ENCODE results near the gene MAP2K4. TPM values are rescaled to one million over a fixed set of nuclear protein-coding genes. Genes with fewer than 3 reads are reported as not detected.

MAP2K4 gene
- total and polyA plus RNA-seq, 4 experiments from 2014 or later = 29.4 to 41.3 (median 32.6) TPM

DNA sequence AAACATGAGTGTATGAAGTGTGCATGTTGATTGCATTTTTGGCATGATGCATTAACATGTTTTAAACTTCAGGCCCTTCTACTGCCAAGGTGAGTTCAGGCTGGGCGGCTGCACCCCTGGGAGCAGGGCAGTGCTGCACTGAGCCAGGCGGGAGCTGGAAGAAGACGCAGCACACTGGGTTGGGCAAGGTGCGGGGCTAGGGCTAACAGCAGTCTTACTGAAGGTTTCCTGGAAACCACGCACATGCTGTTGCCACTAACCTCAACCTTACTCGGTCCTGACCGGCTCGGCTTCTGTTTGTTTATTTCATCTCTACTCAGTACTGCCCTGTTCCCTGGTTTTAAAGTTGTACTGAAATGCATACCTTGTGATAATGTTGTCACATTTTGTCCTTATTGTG, 61.0 kb downstream of the MAP2K4 start:
- ChIA-PET POLR2A (ENCODE audit: partially characterized antibody) (no interaction called here), CTCF (ENCODE audit: partially characterized antibody) (no interaction called here)
- Mint-ChIP-seq H3K4me1 (peaks cover 13 to 33% (median 19%) of the 10 kb centered on the region in 4 donors), H3K9me3 (no peaks in the 10 kb centered on the region), H3K36me3 (peaks cover 64 to 72% of the 10 kb centered on the region in 2 donors), H3K4me3 (no peak overlapping the region), H3K27ac (peak overlapping the region in 1 of 7 donors; percentile 28), H3K27me3 (no peaks in the 10 kb centered on the region)
- H3K9me3 ChIP-seq (ENCODE audit: control insufficient read depth in 1 of 2, low read length in 2 of 2) = no peaks in the 10 kb centered on the region
- H3K27me3 ChIP-seq (ENCODE audit: insufficient read depth, low read length) = no peaks in the 10 kb centered on the region
- no peaks in the 10 kb centered on the region for H3K36me3 ChIP-seq (ENCODE audit: insufficient read depth, low read length)
- DNase-seq = no peak
- intact Hi-C loops (cut with micrococcal nuclease) = no loop called here
- H3K27ac ChIP-seq (ENCODE audit: low read depth, low read length) = no peak overlapping the region
- H3K4me1 ChIP-seq (ENCODE audit: insufficient read depth, low read length) = no peaks in the 10 kb centered on the region
- H3K4me3 ChIP-seq (ENCODE audit: low read length in 2 of 2) = no peak overlapping the region

DNA sequence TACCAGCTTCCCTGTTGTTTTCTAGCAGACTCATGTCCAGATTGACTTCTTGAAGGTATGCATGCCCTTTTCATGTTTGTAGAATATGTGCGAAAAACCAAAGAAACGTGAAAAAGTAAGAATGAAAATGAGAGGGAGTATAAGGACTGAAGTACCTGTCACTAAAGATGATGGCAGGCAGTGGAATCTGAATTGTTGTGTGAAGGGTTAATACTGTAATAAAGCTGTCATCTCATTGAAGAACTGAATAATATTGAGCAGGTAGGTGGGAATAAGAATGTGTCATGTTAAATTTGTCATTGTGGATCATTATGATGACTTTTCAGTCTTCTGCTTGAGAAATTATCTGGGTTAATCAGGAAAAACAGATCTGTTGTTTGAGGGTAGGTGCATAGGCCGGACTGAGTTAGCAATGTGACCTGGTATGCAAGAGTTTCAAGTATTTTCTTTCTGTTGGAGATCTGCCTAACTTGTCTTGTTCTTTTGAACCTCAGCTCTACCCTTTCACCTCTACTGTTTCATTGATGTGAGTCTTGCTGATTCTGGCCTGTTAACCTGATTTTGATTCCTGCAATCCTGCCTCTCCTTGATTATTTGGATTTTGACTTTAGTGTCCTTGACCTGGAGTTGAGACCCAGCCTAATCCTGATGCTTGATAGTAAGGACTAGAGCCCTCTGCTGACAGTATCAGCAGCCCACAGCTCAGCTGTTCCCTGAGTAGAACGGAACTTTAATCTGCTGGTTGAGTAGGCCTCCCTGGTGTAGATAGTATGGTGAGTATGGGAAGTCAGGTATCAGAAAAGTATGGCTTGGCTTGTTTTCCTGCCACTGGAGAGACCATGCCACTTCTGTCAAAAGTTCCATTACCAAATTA, 64.6 kb downstream of the MAP2K4 start:
- ChIA-PET POLR2A (ENCODE audit: partially characterized antibody) (no interaction called here), CTCF (ENCODE audit: partially characterized antibody) (interaction anchor here (1.1 kb wide), 1 partner anchor 88 kb away, joined by 4 read pairs; the partner anchor contains the start of gene ZNF18)
- peaks cover 52 to 55% of the 10 kb centered on the region in 2 donors for H3K36me3 Mint-ChIP-seq
- peaks cover 13 to 44% (median 29%) of the 10 kb centered on the region in 4 donors for H3K4me1 Mint-ChIP-seq
- no peaks in the 10 kb centered on the region for H3K9me3 Mint-ChIP-seq
- Histone ChIP-seq H3K27me3 (ENCODE audit: insufficient read depth, low read length) (no peaks in the 10 kb centered on the region), H3K4me1 (ENCODE audit: insufficient read depth, low read length) (no peaks in the 10 kb centered on the region), H3K27ac (ENCODE audit: low read depth, low read length) (no peak overlapping the region), H3K36me3 (ENCODE audit: insufficient read depth, low read length) (no peaks in the 10 kb centered on the region), H3K9me3 (ENCODE audit: control insufficient read depth in 1 of 2, low read length in 2 of 2) (no peaks in the 10 kb centered on the region), H3K4me3 (ENCODE audit: low read length in 2 of 2) (no peak overlapping the region)
- H3K4me3 Mint-ChIP-seq = no peak overlapping the region
- DNase-seq = no peak
- no peaks in the 10 kb centered on the region for H3K27me3 Mint-ChIP-seq
- intact Hi-C loops (cut with micrococcal nuclease) = no loop called here
- H3K27ac Mint-ChIP-seq = peak overlapping the region in 3 of 7 donors; percentile 25 to 50 (median 26)

DNA sequence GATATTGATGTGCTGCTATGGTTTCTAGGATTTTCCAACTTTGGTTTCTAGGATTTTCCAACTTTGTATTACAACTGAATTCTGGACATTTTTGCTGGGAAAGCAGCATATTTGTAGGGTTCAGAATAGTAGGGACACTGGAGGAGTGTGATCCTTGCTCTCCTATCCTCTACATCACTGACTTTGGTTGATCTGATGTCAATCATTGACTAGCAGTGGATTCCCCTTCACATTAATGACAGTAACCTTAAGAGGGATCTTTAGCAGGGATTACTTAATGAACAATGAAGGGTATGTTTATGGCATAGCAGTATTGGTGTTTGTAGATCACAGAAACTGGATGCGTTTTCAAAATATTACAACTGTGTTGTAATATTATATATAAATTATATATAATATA, 67.4 kb downstream of the MAP2K4 start:
- Histone ChIP-seq H3K27me3 (ENCODE audit: insufficient read depth, low read length) (no peaks in the 10 kb centered on the region), H3K4me3 (ENCODE audit: low read length in 2 of 2) (no peak overlapping the region), H3K9me3 (ENCODE audit: control insufficient read depth in 1 of 2, low read length in 2 of 2) (no peaks in the 10 kb centered on the region), H3K27ac (ENCODE audit: low read depth, low read length) (no peak overlapping the region), H3K4me1 (ENCODE audit: insufficient read depth, low read length) (no peaks in the 10 kb centered on the region), H3K36me3 (ENCODE audit: insufficient read depth, low read length) (no peaks in the 10 kb centered on the region)
- H3K27ac Mint-ChIP-seq = no peak overlapping the region
- no peaks in the 10 kb centered on the region for H3K9me3 Mint-ChIP-seq
- POLR2A ChIA-PET (ENCODE audit: partially characterized antibody) = no interaction called here
- no peak for DNase-seq
- no peaks in the 10 kb centered on the region for H3K27me3 Mint-ChIP-seq
- no peak overlapping the region for H3K4me3 Mint-ChIP-seq
- CTCF ChIA-PET (ENCODE audit: partially characterized antibody) = no interaction called here
- intact Hi-C loops (cut with micrococcal nuclease) = no loop called here
- H3K36me3 Mint-ChIP-seq = peaks cover 40 to 41% of the 10 kb centered on the region in 2 donors
- peaks cover 16 to 39% (median 31%) of the 10 kb centered on the region in 4 donors for H3K4me1 Mint-ChIP-seq

DNA sequence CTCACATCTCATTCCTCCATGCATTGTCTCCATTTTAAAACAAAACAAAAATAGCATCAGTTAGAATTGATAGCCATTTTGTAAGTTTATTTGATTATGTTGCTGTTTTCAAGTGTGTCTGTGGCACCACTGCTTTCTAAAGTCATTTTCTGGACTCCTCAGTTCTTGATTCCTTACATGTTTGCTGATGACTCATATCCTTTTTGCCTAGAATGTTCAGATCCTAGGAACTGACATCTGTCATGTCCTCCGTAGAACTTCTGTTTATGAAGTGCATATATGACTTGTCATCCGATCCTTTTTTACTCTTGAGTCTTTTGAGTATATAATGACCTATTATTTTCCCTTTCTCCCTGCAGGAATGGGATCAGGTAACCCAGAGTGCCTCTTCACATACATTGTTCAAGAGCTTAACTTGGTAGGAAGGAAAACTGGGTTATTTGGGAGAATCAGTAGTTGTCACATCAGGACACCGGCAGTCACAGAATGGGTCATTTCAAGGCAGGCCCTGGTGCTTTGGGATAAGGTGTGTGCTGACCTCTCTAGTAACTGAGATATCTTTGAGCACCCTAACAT, 69.2 kb downstream of the MAP2K4 start:
- intact Hi-C loops (cut with micrococcal nuclease) = no loop called here

DNA sequence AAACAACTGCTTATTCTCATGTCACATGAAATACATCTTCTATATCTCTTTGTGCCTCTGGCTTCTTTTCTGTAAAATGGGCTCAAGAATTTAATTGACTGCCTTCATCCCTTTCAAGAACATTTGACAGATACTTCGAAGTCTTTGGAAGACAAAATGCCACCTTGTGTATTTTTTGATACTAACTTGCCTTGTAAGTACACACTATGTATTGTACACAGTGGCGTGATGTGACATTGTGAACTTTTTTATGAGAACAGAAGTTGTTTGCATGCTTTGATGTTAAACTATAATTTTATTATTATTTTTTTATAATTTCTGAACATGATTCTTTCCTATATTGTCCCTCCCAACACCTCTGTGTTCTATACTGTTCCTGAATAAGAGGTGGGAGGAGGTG, 73.7 kb downstream of the MAP2K4 start:
- peaks cover 5 to 14% (median 10%) of the 10 kb centered on the region in 4 donors for H3K4me1 Mint-ChIP-seq
- Histone ChIP-seq H3K4me1 (ENCODE audit: insufficient read depth, low read length) (no peaks in the 10 kb centered on the region), H3K36me3 (ENCODE audit: insufficient read depth, low read length) (peaks cover 4% of the 10 kb centered on the region), H3K27me3 (ENCODE audit: insufficient read depth, low read length) (no peaks in the 10 kb centered on the region), H3K4me3 (ENCODE audit: low read length in 2 of 2) (no peak overlapping the region), H3K9me3 (ENCODE audit: control insufficient read depth in 1 of 2, low read length in 2 of 2) (no peaks in the 10 kb centered on the region), H3K27ac (ENCODE audit: low read depth, low read length) (no peak overlapping the region)
- H3K4me3 Mint-ChIP-seq = no peak overlapping the region
- POLR2A ChIA-PET (ENCODE audit: partially characterized antibody) = no interaction called here
- H3K27me3 Mint-ChIP-seq = no peaks in the 10 kb centered on the region
- CTCF ChIA-PET (ENCODE audit: partially characterized antibody) = no interaction called here
- H3K36me3 Mint-ChIP-seq = peaks cover 44 to 49% of the 10 kb centered on the region in 2 donors
- intact Hi-C loops (cut with micrococcal nuclease) = no loop called here
- no peak for DNase-seq
- H3K27ac Mint-ChIP-seq = no peak overlapping the region
- no peaks in the 10 kb centered on the region for H3K9me3 Mint-ChIP-seq

More for the DNA sequence above, 69.2 kb downstream of the MAP2K4 start:
- DNase-seq = no peak
- Histone ChIP-seq H3K27me3 (ENCODE audit: insufficient read depth, low read length) (no peaks in the 10 kb centered on the region), H3K36me3 (ENCODE audit: insufficient read depth, low read length) (no peaks in the 10 kb centered on the region), H3K4me1 (ENCODE audit: insufficient read depth, low read length) (no peaks in the 10 kb centered on the region), H3K9me3 (ENCODE audit: control insufficient read depth in 1 of 2, low read length in 2 of 2) (no peaks in the 10 kb centered on the region), H3K27ac (ENCODE audit: low read depth, low read length) (no peak overlapping the region), H3K4me3 (ENCODE audit: low read length in 2 of 2) (no peak overlapping the region)
- ChIA-PET POLR2A (ENCODE audit: partially characterized antibody) (no interaction called here), CTCF (ENCODE audit: partially characterized antibody) (no interaction called here)
- H3K4me1 Mint-ChIP-seq = peaks cover 16 to 32% (median 27%) of the 10 kb centered on the region in 4 donors
- H3K27me3 Mint-ChIP-seq = no peaks in the 10 kb centered on the region
- H3K4me3 Mint-ChIP-seq = no peak overlapping the region
- H3K36me3 Mint-ChIP-seq = peaks cover 34 to 35% of the 10 kb centered on the region in 2 donors
- H3K27ac Mint-ChIP-seq = no peak overlapping the region
- no peaks in the 10 kb centered on the region for H3K9me3 Mint-ChIP-seq

- no peak overlapping the region for H3K4me3 ChIP-seq (ENCODE audit: low read length in 2 of 2)
- H3K4me3 Mint-ChIP-seq = no peak overlapping the region
- H3K27ac ChIP-seq (ENCODE audit: low read depth, low read length) = no peak overlapping the region
- H3K9me3 Mint-ChIP-seq = no peaks in the 10 kb centered on the region
- no peak for DNase-seq
- no peaks in the 10 kb centered on the region for H3K27me3 Mint-ChIP-seq
- H3K36me3 ChIP-seq (ENCODE audit: insufficient read depth, low read length) = peaks cover 4% of the 10 kb centered on the region
- no peaks in the 10 kb centered on the region for H3K9me3 ChIP-seq (ENCODE audit: control insufficient read depth in 1 of 2, low read length in 2 of 2)
- CTCF ChIA-PET (ENCODE audit: partially characterized antibody) = no interaction called here
- H3K27me3 ChIP-seq (ENCODE audit: insufficient read depth, low read length) = no peaks in the 10 kb centered on the region
- peaks cover 42 to 47% of the 10 kb centered on the region in 2 donors for H3K36me3 Mint-ChIP-seq
- H3K4me1 ChIP-seq (ENCODE audit: insufficient read depth, low read length) = no peaks in the 10 kb centered on the region
- peaks cover 0 to 11% (median 3%) of the 10 kb centered on the region in 4 donors for H3K4me1 Mint-ChIP-seq
- intact Hi-C loops (cut with micrococcal nuclease) = no loop called here
- H3K27ac Mint-ChIP-seq = no peak overlapping the region
- POLR2A ChIA-PET (ENCODE audit: partially characterized antibody) = no interaction called here
Measured at GRCh38 chr17:12095522-12095921, 74.8 kb downstream of the MAP2K4 start.

GRCh38 chr17:12097326-12097725, 76.6 kb downstream of the MAP2K4 start:
- POLR2A ChIA-PET (ENCODE audit: partially characterized antibody) = no interaction called here
- peaks cover 48% of the 10 kb centered on the region in 2 donors for H3K36me3 Mint-ChIP-seq
- no peak overlapping the region for H3K4me3 Mint-ChIP-seq
- no peaks in the 10 kb centered on the region for H3K27me3 Mint-ChIP-seq
- intact Hi-C loops (cut with micrococcal nuclease) = no loop called here
- no peaks in the 10 kb centered on the region for H3K9me3 ChIP-seq (ENCODE audit: control insufficient read depth in 1 of 2, low read length in 2 of 2)
- H3K27me3 ChIP-seq (ENCODE audit: insufficient read depth, low read length) = no peaks in the 10 kb centered on the region
- H3K4me1 Mint-ChIP-seq = peaks cover 0 to 7% (median 2%) of the 10 kb centered on the region in 4 donors
- no peak overlapping the region for H3K27ac Mint-ChIP-seq
- peaks cover 4% of the 10 kb centered on the region for H3K36me3 ChIP-seq (ENCODE audit: insufficient read depth, low read length)
- CTCF ChIA-PET (ENCODE audit: partially characterized antibody) = no interaction called here
- no peak for DNase-seq
- H3K9me3 Mint-ChIP-seq = no peaks in the 10 kb centered on the region
- no peak overlapping the region for H3K27ac ChIP-seq (ENCODE audit: low read depth, low read length)
- H3K4me3 ChIP-seq (ENCODE audit: low read length in 2 of 2) = no peak overlapping the region
- no peaks in the 10 kb centered on the region for H3K4me1 ChIP-seq (ENCODE audit: insufficient read depth, low read length)
